ENCODE results near the gene CHAT.

- TF ChIP-seq CTCF (IDR thresholded peaks at IDR 0.05) (no peak), POLR2A (IDR thresholded peaks at IDR 0.05) (no peak)
Measured at GRCh38 chr10:49628599-49628998, 14.8 kb downstream of the CHAT start.

Data from tibial nerve (tissue), 3 donors.